ENCODE results near the gene CANT1. TPM values are rescaled to one million over a fixed set of nuclear protein-coding genes. Genes with fewer than 3 reads are reported as not detected.

The CANT1 gene
- total RNA-seq, 1 experiment from 2014 or later, result 34.1 TPM

GRCh38 chr17:79052131-79052530 lies 42.6 kb upstream of the CANT1 start:
- H3K4me3 Mint-ChIP-seq, result no peak overlapping the region
- DNase-seq (ENCODE audit: low spot score) (no peak), ATAC-seq (no peak)
- no peaks in the 10 kb centered on the region for H3K4me1 Mint-ChIP-seq
- ChIA-PET CTCF (no interaction called here), POLR2A (no interaction called here)
- TF ChIP-seq TCF7 (CRISPR knock-in tag; IDR thresholded peaks at IDR 0.05; ENCODE audit: low read depth) (no peak), OVOL2 (CRISPR knock-in tag; IDR thresholded peaks at IDR 0.05; ENCODE audit: borderline replicate concordance) (no peak), CDX4 (CRISPR knock-in tag; IDR thresholded peaks at IDR 0.05; ENCODE audit: borderline replicate concordance) (no peak), ZNF232 (CRISPR knock-in tag; IDR thresholded peaks at IDR 0.05) (no peak), ATF1 (CRISPR knock-in tag; IDR thresholded peaks at IDR 0.05) (no peak), EMX1 (CRISPR knock-in tag; IDR thresholded peaks at IDR 0.05) (no peak), KAT7 (CRISPR knock-in tag; IDR thresholded peaks at IDR 0.05; ENCODE audit: borderline replicate concordance) (no peak), CREM (CRISPR knock-in tag; IDR thresholded peaks at IDR 0.05) (no peak), ELF4 (CRISPR knock-in tag; IDR thresholded peaks at IDR 0.05; ENCODE audit: low read depth) (no peak), ZNF138 (CRISPR knock-in tag; conservative IDR thresholded peaks at IDR 0.05) (no peak), NFYB (CRISPR knock-in tag; conservative IDR thresholded peaks at IDR 0.05; ENCODE audit: low read depth) (no peak), ETV6 (CRISPR knock-in tag; IDR thresholded peaks at IDR 0.05) (no peak)
- TF ChIP-seq, protein P1, sequence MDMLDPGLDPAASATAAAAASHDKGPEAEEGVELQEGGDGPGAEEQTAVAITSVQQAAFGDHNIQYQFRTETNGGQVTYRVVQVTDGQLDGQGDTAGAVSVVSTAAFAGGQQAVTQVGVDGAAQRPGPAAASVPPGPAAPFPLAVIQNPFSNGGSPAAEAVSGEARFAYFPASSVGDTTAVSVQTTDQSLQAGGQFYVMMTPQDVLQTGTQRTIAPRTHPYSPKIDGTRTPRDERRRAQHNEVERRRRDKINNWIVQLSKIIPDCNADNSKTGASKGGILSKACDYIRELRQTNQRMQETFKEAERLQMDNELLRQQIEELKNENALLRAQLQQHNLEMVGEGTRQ (CRISPR knock-in tag; IDR thresholded peaks at IDR 0.05), result no peak
- TF ChIP-seq, protein P2, sequence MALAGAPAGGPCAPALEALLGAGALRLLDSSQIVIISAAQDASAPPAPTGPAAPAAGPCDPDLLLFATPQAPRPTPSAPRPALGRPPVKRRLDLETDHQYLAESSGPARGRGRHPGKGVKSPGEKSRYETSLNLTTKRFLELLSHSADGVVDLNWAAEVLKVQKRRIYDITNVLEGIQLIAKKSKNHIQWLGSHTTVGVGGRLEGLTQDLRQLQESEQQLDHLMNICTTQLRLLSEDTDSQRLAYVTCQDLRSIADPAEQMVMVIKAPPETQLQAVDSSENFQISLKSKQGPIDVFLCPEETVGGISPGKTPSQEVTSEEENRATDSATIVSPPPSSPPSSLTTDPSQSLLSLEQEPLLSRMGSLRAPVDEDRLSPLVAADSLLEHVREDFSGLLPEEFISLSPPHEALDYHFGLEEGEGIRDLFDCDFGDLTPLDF (CRISPR knock-in tag; IDR thresholded peaks at IDR 0.05), result no peak
- TF ChIP-seq, protein P3, sequence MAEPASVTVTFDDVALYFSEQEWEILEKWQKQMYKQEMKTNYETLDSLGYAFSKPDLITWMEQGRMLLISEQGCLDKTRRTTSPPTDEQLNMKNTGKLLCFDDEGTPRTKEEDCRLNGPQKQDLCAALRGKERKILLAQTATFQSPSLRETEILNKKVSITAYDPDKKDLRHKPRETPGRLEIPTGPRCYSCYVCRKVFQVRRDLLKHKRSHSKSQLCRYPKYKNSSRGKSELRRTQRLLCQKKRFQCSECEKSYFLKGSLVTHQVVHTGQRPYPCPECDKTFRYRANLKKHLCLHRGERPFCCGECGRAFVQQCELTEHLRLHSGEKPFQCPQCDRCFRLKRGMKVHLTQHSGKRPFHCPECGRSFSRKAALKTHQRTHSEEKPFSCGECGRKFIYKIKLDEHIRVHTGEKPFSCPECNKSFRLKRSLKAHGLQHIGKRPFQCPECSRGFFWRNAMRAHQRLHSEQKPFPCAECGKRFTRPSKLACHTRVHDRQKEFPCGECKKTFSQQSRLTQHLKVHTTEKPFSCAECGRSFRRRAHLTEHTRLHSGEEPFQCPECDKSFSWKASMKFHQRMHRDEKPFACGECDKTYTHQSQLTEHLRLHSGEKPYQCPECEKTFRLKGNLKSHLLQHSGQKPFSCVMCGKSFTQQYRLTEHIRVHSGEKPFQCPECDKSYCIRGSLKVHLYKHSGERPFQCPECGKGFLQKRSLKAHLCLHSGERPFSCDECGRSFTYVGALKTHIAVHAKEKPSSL (CRISPR knock-in tag; conservative IDR thresholded peaks at IDR 0.05), result no peak
- TF ChIP-seq, protein P4, sequence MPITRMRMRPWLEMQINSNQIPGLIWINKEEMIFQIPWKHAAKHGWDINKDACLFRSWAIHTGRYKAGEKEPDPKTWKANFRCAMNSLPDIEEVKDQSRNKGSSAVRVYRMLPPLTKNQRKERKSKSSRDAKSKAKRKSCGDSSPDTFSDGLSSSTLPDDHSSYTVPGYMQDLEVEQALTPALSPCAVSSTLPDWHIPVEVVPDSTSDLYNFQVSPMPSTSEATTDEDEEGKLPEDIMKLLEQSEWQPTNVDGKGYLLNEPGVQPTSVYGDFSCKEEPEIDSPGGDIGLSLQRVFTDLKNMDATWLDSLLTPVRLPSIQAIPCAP (CRISPR knock-in tag; IDR thresholded peaks at IDR 0.05), result no peak
- TF ChIP-seq, protein P5, sequence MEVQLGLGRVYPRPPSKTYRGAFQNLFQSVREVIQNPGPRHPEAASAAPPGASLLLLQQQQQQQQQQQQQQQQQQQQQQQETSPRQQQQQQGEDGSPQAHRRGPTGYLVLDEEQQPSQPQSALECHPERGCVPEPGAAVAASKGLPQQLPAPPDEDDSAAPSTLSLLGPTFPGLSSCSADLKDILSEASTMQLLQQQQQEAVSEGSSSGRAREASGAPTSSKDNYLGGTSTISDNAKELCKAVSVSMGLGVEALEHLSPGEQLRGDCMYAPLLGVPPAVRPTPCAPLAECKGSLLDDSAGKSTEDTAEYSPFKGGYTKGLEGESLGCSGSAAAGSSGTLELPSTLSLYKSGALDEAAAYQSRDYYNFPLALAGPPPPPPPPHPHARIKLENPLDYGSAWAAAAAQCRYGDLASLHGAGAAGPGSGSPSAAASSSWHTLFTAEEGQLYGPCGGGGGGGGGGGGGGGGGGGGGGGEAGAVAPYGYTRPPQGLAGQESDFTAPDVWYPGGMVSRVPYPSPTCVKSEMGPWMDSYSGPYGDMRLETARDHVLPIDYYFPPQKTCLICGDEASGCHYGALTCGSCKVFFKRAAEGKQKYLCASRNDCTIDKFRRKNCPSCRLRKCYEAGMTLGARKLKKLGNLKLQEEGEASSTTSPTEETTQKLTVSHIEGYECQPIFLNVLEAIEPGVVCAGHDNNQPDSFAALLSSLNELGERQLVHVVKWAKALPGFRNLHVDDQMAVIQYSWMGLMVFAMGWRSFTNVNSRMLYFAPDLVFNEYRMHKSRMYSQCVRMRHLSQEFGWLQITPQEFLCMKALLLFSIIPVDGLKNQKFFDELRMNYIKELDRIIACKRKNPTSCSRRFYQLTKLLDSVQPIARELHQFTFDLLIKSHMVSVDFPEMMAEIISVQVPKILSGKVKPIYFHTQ (CRISPR knock-in tag; IDR thresholded peaks at IDR 0.05), result no peak
- TF ChIP-seq, protein P6, sequence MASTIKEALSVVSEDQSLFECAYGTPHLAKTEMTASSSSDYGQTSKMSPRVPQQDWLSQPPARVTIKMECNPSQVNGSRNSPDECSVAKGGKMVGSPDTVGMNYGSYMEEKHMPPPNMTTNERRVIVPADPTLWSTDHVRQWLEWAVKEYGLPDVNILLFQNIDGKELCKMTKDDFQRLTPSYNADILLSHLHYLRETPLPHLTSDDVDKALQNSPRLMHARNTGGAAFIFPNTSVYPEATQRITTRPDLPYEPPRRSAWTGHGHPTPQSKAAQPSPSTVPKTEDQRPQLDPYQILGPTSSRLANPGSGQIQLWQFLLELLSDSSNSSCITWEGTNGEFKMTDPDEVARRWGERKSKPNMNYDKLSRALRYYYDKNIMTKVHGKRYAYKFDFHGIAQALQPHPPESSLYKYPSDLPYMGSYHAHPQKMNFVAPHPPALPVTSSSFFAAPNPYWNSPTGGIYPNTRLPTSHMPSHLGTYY (CRISPR knock-in tag; IDR thresholded peaks at IDR 0.05), result no peak
- H3K27me3 Mint-ChIP-seq (ENCODE audit: low read depth), result peaks cover 24% of the 10 kb centered on the region
- H3K36me3 Mint-ChIP-seq, result peaks cover 5% of the 10 kb centered on the region; the same call in 1 of the 2 replicates
- H3K27ac Mint-ChIP-seq, result no peak overlapping the region
- peaks cover 40% of the 10 kb centered on the region for H3K9me3 Mint-ChIP-seq
